ENCODE results near the gene KRT80. TPM values are rescaled to one million over a fixed set of nuclear protein-coding genes. Genes with fewer than 3 reads are reported as not detected.

Gene KRT80
- total and polyA plus RNA-seq, 2 donors (not counting 3 experiments of a cell fraction or from before 2014, with no cell fraction given) = 13.6 to 23.7 TPM

- DNase-seq (ENCODE audit: low read depth, low spot score) = no peak
- no peaks in the 10 kb centered on the region for H4K20me1 ChIP-seq (replicated peaks; ENCODE audit: control insufficient read depth, extremely low read depth, insufficient read depth, low read length)
- no peak overlapping the region for H3K4me3 ChIP-seq (replicated peaks in 1 of 3; ENCODE audit: insufficient read depth in 1 of 3, low read depth in 1 of 3, low read length in 3 of 3)
- intact Hi-C loops (cut with micrococcal nuclease) = loop anchor here (1.0 to 5.0 kb wide), 3 partner anchors 15 to 97 kb away; partner anchors contain the start of gene KRT80
- TF ChIP-seq CTCF (IDR thresholded peaks at IDR 0.05; ENCODE audit: extremely low read depth in 1 of 2, insufficient read depth in 1 of 2, low read depth in 1 of 2, low read length in 2 of 2) = no peak
- TF ChIP-seq POLR2A (IDR thresholded peaks at IDR 0.05; ENCODE audit: low read depth, low read length) = peak; percentile 12
- H3K27ac ChIP-seq (ENCODE audit: insufficient read depth, low read depth, low read length) = peak overlapping the region; percentile 29
- no peak for FAIRE-seq
- POLR2A ChIA-PET = no interaction called here
- CTCF ChIA-PET = interaction anchor here (1.0 to 2.6 kb wide), 8 partner anchors 8 to 641 kb away, joined by 3 to 8 read pairs (median 5); partner anchors contain the start of gene KRT80
- BruUV-seq (replicated peaks) = no TSS peak
- dilution Hi-C loops (cut with MboI; ENCODE audit: extremely low pct_ligation_motif_present, low sequenced_read_pairs) = no loop called here
- H3K9me1 ChIP-seq (replicated peaks; ENCODE audit: control insufficient read depth, extremely low read depth, insufficient read depth, low read length) = no peaks in the 10 kb centered on the region
- H3K79me2 ChIP-seq (ENCODE audit: control insufficient read depth, insufficient read depth, low read length) = peaks cover 7% of the 10 kb centered on the region
- H3K4me2 ChIP-seq (ENCODE audit: insufficient read depth, low read length) = peak overlapping the region; percentile 10
- H3K9ac ChIP-seq (replicated peaks; ENCODE audit: extremely low read depth, insufficient read depth, low read length) = no peak overlapping the region
- H3K4me1 ChIP-seq (ENCODE audit: control insufficient read depth, extremely low read depth, insufficient read depth, low read length) = peaks cover 39% of the 10 kb centered on the region
- no peak overlapping the region for H2AFZ ChIP-seq (ENCODE audit: low read depth, low read length)
- H3K9me3 ChIP-seq (replicated peaks; ENCODE audit: control insufficient read depth, insufficient read depth, low read length) = no peaks in the 10 kb centered on the region
- no peaks in the 10 kb centered on the region for H3K27me3 ChIP-seq (ENCODE audit: control insufficient read depth in 2 of 2, insufficient read depth in 2 of 2, low read length in 2 of 2)
- H3K36me3 ChIP-seq (ENCODE audit: control insufficient read depth in 2 of 2, extremely low read depth in 1 of 2, insufficient read depth in 2 of 2, low read length in 2 of 2) = no peaks in the 10 kb centered on the region
Observed at GRCh38 chr12:52229836-52230343, 38.1 kb upstream of the KRT80 start.

GRCh38 chr12:52228931-52229330, 37.1 kb upstream of the KRT80 start:
- Histone ChIP-seq H3K4me3 (replicated peaks in 1 of 3; ENCODE audit: insufficient read depth in 1 of 3, low read depth in 1 of 3, low read length in 3 of 3) (no peak overlapping the region), H3K4me1 (ENCODE audit: control insufficient read depth, extremely low read depth, insufficient read depth, low read length) (peaks cover 34% of the 10 kb centered on the region), H3K27me3 (ENCODE audit: control insufficient read depth in 2 of 2, insufficient read depth in 2 of 2, low read length in 2 of 2) (no peaks in the 10 kb centered on the region), H3K36me3 (ENCODE audit: control insufficient read depth in 2 of 2, extremely low read depth in 1 of 2, insufficient read depth in 2 of 2, low read length in 2 of 2) (no peaks in the 10 kb centered on the region), H3K9me1 (replicated peaks; ENCODE audit: control insufficient read depth, extremely low read depth, insufficient read depth, low read length) (no peaks in the 10 kb centered on the region), H3K9me3 (replicated peaks; ENCODE audit: control insufficient read depth, insufficient read depth, low read length) (no peaks in the 10 kb centered on the region), H3K27ac (ENCODE audit: insufficient read depth, low read depth, low read length) (no peak overlapping the region), H3K79me2 (ENCODE audit: control insufficient read depth, insufficient read depth, low read length) (peaks cover 5% of the 10 kb centered on the region), H2AFZ (ENCODE audit: low read depth, low read length) (no peak overlapping the region), H4K20me1 (replicated peaks; ENCODE audit: control insufficient read depth, extremely low read depth, insufficient read depth, low read length) (no peaks in the 10 kb centered on the region), H3K4me2 (ENCODE audit: insufficient read depth, low read length) (no peak overlapping the region), H3K9ac (replicated peaks; ENCODE audit: extremely low read depth, insufficient read depth, low read length) (no peak overlapping the region)
- POLR2A ChIA-PET = no interaction called here
- dilution Hi-C loops (cut with MboI; ENCODE audit: extremely low pct_ligation_motif_present, low sequenced_read_pairs) = no loop called here
- CTCF ChIA-PET = interaction anchor here (0.6 to 2.6 kb wide), 5 partner anchors 10 to 53 kb away, joined by 3 to 8 read pairs (median 4); no protein-coding TSS in a partner anchor
- intact Hi-C loops (cut with micrococcal nuclease) = no loop called here
- TF ChIP-seq POLR2A (IDR thresholded peaks at IDR 0.05; ENCODE audit: low read depth, low read length) (no peak), MYC (IDR thresholded peaks at IDR 0.05; ENCODE audit: low read depth, low read length) (no peak), EZH2 (IDR thresholded peaks at IDR 0.05; ENCODE audit: borderline replicate concordance, low read depth, low read length, severe bottlenecking) (no peak), MAX (IDR thresholded peaks at IDR 0.05; ENCODE audit: insufficient read depth, insufficient read length) (no peak), FOS (IDR thresholded peaks at IDR 0.05; ENCODE audit: borderline replicate concordance, insufficient read depth, low read length) (no peak), JUN (IDR thresholded peaks at IDR 0.05; ENCODE audit: borderline replicate concordance, insufficient read depth, insufficient read length, low read depth) (no peak), GATA2 (IDR thresholded peaks at IDR 0.05; ENCODE audit: insufficient read depth, insufficient read length, low read depth, low read length) (no peak)
- FAIRE-seq = peak; percentile 31
- no TSS peak for BruUV-seq (replicated peaks)
- DNase-seq (ENCODE audit: low read depth, low spot score) = no peak

Measured in endothelial cell of umbilical vein (primary cell).